Left ventricle myocardium inferior (tissue), 1 donor: ENCODE measurements around the gene FOXB2. TPM values are rescaled to one million over a fixed set of nuclear protein-coding genes. Genes with fewer than 3 reads are reported as not detected.
A peak's percentile ranks its signal among the peaks of the same experiment; 100 is the strongest.

Experiments used
- DNase-seq: peaks from one replicate; pipeline ENCODE4 v3.0.0-alpha.2; 2020
- H3K27ac ChIP-seq: fragments of 200-600 bp; replicated peaks from 2 replicates; pipeline ENCODE4 v1.8.0; 2021
- H3K27me3 ChIP-seq: fragments of 200-600 bp; 2 replicates; pipeline ENCODE4 v1.8.0; 2021; ENCODE audit warnings: low read depth
- H3K36me3 ChIP-seq: fragments of 200-600 bp; 2 replicates; pipeline ENCODE4 v1.8.0; 2021
- H3K4me1 ChIP-seq: fragments of 200-600 bp; 2 replicates; pipeline ENCODE4 v1.8.0; 2021
- H3K4me3 ChIP-seq: fragments of 200-600 bp; 2 replicates; pipeline ENCODE4 v1.8.0; 2021; ENCODE audit warnings: mild to moderate bottlenecking, moderate library complexity
- H3K9me3 ChIP-seq: fragments of 200-600 bp; replicated peaks from 2 replicates; pipeline ENCODE4 v1.8.0; 2021
- CTCF ChIP-seq: fragments of 200-600 bp; IDR thresholded peaks from 2 replicates; pipeline ENCODE4 v1.8.0; 2021; ENCODE audit warnings: antibody characterized with exemption, mild to moderate bottlenecking, borderline replicate concordance
- intact Hi-C: fragments of 100-400 bp; cut with micrococcal nuclease; formaldehyde crosslinking; loops from one replicate; pipeline ENCODE4 v1.11.0; 2022
- total RNA-seq: library from RNA; stranded (reverse); fragmentation: NEBNext Ultra II Directional; extraction: Animal tissue kit (Norgen Biotek cat#: 25700); gene quantifications from one replicate; pipeline ENCODE4 v1.2.1, GENCODE V29; 2021
- donor health status: DM: no; HTN: yes; CAD: no; lungs with severe emphysema.

FOXB2 gene
- total RNA-seq, 1 donor from 2014 or later: not detected

- no peaks in the 10 kb centered on the region for H3K36me3 ChIP-seq
- H3K9me3 ChIP-seq: no peaks in the 10 kb centered on the region
- DNase-seq: no peak
- H3K4me3 ChIP-seq: no peak overlapping the region
- no peaks in the 10 kb centered on the region for H3K4me1 ChIP-seq
- no peak for TF ChIP-seq CTCF
- no peak overlapping the region for H3K27ac ChIP-seq
- peaks cover 69% of the 10 kb centered on the region for H3K27me3 ChIP-seq
- intact Hi-C loops: no loop called here
These were observed 16.1 kb upstream of the FOXB2 start for GRCh38 chr9:77003366-77003765.

GRCh38 chr9:77005216-77005615 lies 14.2 kb upstream of the FOXB2 start:
- no peak for DNase-seq
- Histone ChIP-seq H3K4me3 (no peak overlapping the region), H3K27me3 (peaks cover 87% of the 10 kb centered on the region), H3K4me1 (no peaks in the 10 kb centered on the region), H3K9me3 (no peaks in the 10 kb centered on the region), H3K27ac (no peak overlapping the region), H3K36me3 (no peaks in the 10 kb centered on the region)
- intact Hi-C loops: loop anchor here (5.0 kb wide), 1 partner anchor 193 kb away; no protein-coding TSS in a partner anchor
- TF ChIP-seq CTCF: no peak

GRCh38 chr9:77010527-77010926 lies 8.9 kb upstream of the FOXB2 start:
- Histone ChIP-seq H3K4me3 (no peak overlapping the region), H3K4me1 (peaks cover 27% of the 10 kb centered on the region), H3K27ac (no peak overlapping the region), H3K36me3 (no peaks in the 10 kb centered on the region), H3K9me3 (no peaks in the 10 kb centered on the region), H3K27me3 (peaks cover 100% of the 10 kb centered on the region)
- intact Hi-C loops: no loop called here
- no peak for TF ChIP-seq CTCF
- no peak for DNase-seq

GRCh38 chr9:77011973-77012821 lies 7.3 kb upstream of the FOXB2 start:
- peaks cover 100% of the 10 kb centered on the region for H3K27me3 ChIP-seq
- intact Hi-C loops: no loop called here

More at GRCh38 chr9:77011973-77012821, 7.3 kb upstream of the FOXB2 start:
- Histone ChIP-seq H3K27ac (no peak overlapping the region), H3K9me3 (no peaks in the 10 kb centered on the region), H3K4me3 (peak overlapping the region; percentile 47), H3K36me3 (no peaks in the 10 kb centered on the region), H3K4me1 (peaks cover 37% of the 10 kb centered on the region)
- peak; percentile 53 for DNase-seq
- TF ChIP-seq CTCF: peak; percentile 80
